MM.1S (cell line): Measurements from ENCODE around the gene CNTNAP2.

Source experiments
- EZH2phosphoT487 ChIP-seq: fragments of 300-600 bp; sonication (generic); IDR thresholded peaks from 2 replicates; pipeline ENCODE4 v1.6.1; 2018; ENCODE audit warnings: antibody characterized with exemption, low read length
- TF ChIP-seq, protein P1 (sequence below): fragments of 300-600 bp; sonication (generic); IDR thresholded peaks from 2 replicates; pipeline ENCODE4 v1.5.1; 2016; ENCODE audit warnings: antibody characterized with exemption, low read length, mixed read lengths

DNA sequence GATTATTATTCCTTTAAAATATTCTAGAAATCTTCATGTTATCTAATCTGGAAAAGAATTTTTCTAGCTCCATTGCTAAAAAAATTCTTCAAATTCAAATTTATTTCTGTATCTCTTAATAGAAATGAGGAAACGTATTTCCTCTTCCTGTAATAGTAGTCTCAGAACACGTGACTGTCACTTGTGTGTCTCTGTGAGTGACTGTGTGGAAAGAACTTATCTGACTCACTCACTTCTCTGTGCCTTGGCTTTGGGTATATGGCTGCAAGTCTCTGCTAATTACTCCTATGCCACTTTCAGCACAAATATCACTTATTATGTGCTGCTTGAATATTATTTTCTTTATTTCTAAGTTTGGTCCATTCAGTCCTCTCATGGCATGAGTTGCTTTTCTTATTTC is 132.7 kb downstream of the CNTNAP2 start:
- TF ChIP-seq, protein P1, sequence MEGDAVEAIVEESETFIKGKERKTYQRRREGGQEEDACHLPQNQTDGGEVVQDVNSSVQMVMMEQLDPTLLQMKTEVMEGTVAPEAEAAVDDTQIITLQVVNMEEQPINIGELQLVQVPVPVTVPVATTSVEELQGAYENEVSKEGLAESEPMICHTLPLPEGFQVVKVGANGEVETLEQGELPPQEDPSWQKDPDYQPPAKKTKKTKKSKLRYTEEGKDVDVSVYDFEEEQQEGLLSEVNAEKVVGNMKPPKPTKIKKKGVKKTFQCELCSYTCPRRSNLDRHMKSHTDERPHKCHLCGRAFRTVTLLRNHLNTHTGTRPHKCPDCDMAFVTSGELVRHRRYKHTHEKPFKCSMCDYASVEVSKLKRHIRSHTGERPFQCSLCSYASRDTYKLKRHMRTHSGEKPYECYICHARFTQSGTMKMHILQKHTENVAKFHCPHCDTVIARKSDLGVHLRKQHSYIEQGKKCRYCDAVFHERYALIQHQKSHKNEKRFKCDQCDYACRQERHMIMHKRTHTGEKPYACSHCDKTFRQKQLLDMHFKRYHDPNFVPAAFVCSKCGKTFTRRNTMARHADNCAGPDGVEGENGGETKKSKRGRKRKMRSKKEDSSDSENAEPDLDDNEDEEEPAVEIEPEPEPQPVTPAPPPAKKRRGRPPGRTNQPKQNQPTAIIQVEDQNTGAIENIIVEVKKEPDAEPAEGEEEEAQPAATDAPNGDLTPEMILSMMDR, result no peak
- no peak for TF ChIP-seq EZH2phosphoT487
